Measurements from ENCODE around the gene CEND1.

CEND1 gene

DNA sequence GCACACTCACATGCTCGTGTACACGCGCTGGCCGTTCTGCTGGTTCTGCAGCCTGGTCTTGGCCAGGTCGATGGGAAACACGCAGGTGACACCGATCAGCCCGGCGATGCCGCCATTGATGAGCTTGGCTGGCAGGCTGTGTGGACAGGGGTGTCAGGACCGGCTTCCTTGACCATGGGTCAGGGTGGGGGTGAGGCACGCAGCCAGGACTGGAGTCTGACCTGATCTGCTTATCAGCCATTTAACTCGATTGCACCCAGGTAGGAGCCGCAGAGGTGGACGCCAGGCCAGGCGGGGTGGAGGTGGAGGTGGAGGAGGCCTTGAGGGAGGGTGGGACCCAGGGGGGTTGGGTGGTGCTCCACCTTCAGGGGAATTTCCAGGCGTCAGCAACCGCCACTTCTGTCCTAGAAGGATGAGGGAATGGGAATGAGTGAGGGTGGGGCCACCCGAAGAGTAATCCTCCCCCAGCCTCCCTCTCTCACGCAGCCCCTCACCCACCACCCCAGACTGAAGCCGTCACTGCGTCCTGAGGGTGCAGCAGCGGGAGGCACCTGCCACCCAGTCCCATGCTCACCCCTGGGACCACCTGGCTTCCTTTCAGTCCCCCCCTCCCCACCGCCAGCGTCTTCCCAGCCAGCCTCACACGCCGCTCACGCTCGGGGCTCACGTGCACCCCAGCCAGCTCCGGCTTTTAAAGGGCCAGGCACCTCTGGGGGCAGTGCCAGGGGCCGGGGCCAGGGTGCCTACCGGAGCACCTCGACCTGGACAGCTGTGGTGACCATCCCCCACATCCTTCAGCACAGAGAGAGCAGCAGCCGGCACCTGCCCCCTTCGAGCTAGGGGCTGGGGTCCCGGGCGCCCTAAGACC, 5.1 kb upstream of the CEND1 start:
- no peak for DNase-seq

DNA sequence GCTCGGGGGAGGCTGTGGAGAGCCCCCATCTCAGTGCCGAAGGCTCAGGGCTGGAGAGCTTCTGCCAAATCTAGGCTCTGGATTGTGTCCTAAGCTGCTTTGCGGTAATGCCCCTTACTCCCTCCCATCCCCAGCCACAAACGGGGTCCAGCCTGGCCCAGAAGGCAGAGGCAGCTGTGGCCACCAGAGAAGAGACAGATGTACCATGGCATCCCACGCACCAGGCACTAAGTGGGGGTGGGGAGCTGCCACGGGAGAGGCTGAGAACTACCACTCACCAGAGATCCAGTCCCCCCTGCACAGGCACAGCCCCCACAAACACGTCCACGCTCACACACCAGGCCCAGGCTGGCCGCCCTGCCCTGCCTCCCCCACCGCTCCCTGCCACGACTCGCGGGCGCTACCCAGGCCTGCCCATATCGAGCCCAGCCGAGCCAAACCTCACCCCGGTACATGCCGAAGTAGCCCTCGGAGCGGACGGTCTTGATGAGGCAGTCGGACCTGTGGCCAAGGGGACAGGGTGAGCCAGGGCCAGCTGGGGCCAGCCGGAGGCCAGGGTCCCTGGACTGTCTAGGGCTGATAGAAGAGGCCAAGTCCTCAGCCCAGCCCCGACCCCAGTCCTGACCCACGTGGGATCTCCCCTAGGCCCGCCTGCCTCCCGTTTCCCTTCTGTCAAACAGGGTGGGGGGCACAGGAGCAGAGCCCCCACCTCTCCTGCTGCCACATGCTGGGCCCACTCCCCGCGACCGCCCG, 4.3 kb upstream of the CEND1 start:
- no peak for DNase-seq

DNA sequence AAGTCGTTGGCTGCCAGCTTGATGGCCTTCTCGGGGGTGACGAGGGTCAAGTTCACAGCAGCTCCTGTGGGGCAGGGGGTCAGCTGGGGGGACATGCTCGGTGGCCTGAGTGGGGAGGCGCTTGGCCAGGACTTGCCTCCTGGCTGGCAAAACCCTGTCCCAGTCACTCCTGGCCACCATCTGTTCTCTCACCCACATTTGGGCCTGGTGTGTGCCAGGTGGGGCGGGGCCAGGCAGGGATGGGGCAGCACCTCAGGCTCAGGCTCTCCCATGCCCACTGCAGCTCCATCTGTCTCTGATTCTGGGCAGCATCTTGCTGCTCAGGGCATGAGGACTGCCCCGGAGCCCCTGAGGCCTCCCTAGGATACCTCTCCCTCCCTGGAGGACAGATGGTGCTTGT, 3.7 kb upstream of the CEND1 start:
- DNase-seq = no peak

DNA sequence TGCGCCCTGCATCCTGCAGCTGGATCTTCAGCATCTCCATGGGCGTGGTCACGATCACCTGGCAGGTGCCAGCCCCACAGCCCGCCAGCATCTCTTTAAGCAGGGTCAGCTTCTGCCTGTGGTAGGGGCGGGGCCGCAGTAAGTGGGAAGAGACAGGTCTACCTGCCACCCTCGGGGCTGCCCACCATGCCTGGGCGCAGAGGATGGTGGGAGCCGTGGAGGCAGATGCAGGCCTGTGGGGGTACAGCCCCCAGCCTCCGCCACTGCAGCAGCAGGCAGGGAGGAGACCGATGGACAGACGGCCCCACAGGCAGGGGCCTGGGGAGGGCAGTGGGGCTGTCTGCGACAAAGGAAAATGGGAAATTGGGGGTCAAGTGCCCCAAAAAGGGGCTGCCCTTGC, 3.0 kb upstream of the CEND1 start:
- no peak for DNase-seq

DNA sequence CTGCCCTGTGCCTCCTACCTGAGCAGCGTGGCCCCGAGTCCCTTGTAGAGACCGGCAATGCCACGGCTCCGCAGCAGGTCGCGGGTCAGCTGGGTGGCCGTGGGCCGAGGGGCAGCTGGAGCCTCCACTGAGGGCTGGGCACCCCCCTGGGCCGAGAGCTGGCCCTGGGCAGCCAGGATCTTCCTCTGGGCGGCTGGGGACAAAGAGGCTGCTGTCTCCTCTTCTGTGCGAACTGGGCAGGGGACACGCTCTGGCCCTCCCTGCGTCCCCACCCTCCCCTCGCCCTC, 2.6 kb upstream of the CEND1 start:
- DNase-seq = no peak

DNA sequence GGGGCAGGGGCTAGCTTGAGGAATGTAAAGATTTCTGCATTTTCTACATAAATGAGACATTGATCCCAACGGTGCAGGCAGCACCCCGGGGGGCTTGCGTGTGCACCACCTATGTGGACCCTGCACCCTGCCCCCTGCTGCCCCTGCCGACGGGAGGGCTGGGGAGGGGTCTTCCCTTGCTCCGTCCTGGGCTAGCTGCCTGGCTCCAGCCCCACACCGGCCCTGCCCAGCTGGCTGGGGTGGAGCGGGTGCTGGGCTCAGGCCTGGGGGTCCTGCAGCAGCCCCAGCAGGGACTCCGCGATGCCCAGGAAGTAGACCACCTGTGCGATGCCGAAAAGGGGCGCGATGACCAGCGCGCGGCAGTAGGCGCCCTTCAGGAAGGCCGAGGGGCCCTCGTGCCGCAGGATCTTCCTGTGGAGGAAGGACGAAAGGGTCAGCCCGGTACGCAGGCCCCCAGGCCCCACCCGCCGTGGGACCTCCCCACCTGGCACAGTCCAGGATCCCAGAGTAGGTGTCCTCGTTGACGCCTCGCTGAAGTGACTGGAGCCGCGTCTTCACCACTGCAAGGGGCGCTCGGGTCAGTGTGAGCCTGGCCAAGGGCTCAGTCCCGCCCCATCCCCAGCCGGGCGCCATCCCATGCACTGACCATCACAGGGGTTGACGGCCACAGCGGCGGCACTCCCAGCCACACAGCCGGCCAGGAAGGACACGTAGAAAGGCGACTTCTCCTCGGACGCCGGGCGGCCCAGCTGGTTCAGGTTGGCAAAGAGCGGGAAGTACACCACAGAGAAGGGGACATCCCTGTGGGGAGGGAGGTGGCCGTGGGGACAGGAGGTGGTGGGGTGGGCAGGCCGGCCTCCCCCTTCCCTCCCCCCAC, 2.0 kb upstream of the CEND1 start:
- DNase-seq = no peak

DNA sequence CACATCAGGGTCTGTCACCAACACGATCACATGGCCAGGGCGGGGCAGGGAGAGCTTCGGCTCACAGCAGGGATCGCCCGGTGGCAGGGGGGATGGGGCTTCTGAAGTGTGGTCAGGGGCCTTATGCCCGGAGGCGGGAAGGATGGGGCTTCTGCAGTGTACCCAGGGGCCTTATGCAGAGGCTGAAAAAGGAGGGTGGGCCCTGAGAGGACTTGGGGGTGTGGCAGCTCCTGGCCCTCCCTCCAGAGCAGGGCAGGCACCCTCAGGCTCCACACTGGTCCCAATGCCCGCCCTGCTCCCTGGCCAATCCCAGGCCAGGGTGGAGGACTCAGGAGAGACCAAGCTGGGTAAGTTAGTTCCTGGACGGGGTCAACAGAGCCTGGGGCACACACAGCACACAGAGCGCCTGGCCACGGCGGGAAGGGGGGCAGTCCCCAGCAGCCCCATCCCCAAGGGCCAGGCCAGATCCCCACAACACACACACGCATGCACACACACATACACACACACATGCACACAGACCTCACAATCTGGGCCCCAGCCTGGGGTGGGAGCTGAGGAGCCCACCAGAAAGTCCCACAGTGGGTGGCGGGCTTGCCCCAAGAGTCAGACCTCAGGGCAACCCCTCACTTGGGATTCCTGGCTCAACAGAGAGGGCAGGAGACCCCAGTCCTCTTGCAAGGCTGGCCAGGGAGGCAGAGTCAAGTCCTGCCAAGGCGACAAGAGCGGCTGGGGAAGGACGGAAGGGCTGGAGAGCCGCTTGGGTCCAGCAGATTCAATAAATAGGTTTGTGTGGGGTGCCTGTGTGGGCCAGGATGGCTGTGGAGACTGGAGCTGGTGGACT, 1.1 kb upstream of the CEND1 start:
- DNase-seq = no peak

DNA sequence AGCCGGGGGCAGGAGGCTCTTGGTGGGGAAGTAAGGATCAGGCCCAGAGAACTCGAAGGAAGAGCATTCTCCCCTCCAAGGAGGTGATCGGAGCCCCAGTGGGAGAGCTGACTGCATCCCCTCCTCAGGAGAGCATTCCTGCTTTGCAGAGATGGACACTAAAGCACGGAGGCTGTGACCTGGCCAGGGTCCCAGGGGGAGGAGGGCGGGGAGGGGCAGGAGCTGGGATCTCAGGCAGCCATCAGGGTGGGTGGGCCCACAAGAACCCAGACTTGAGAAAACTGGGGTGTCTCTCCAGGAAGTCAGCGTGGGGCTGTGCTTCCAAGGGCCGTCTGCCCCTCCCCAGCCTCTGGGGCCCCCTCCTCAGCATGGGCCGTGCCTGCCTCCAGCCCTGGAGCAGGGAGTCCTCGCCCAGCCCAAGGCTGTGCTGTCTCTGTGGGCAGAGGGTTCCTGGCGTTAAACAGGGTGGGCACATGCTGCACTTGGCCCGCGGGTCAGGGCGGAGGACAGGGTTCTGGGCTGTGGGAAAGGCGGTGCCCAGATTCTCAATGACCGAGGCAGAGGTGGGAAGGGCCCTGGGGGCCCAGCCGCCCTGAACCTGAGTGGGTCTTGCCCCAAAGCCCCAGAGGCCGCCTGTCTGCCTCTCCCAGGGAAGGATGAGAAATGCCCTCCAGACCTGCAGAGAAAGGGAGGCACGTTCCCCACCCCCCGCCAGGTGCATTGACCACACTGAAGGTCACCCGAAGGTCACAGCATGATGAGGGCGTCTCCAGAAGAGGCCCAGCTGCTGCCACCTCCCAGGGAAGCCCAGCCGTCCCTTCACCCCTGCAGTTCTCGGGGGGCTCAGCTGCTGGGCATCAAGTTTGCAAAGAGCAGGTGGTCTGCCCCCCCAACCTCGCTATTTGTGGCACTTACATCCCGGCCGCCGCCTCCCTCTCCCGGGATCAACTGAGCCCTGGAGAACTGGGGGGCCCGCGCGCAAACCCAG, 643 bp downstream of the CEND1 start:
- no peak for DNase-seq

DNA sequence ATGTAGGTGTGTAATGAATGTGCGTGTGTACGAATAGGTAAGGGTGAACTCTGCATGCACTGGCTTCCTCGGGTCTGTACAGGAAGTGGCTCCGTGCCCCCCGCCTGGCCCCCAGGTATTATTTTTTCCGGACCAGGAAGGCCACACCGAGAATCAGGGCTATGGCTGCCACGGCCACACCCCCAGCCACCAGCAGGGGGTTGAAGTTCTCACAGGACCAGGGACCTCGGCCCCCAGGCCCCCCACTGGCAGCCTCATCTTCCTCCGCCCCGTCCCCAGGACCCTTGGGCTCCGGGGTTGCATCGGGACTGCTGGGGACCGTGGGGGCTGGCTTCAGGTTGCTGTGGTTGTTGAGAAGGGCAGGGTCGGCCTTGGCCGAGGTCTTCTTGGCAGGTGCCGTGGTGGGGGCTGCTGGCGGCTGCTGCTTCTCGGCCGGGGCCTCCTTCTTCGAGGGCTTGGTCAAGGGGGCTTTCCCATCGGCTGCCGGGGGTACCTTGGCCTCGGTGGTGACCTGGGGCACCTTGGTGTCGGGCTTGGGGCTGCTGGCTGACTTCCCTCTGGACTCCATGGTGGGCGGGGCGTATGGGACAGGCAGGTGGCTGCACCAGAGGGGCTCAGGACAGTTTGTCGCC, 1.8 kb downstream of the CEND1 start:
- DNase-seq = no peak

DNA sequence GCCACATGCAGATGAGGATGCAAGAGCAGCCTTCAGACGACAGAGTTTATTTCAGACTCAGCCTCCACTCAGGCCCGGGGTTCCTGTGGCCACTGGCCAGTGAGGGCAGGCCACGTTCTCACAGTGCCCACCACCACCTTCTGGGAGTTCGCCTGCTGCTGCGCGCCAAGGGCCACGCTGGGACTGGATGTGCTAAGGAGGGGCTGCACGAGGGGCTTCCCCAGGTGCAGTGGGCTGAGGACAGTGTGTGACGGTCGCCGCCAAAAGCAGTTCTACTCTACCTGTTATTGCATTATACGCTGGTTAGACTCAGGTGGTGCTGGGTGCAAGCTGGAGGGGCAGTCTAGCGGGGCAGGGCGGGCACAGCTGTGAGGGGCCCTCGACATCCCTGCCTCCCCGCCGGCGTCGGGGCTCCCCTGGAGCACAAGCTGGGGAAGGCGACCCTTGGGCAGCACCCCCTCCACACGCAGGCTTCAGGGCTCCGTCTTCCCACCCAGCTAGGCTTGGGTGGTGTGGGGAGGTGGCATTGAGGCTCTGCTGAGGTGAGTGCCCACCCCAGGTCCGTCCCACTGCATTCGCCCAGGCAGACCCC, 2.7 kb downstream of the CEND1 start:
- DNase-seq = no peak

DNA sequence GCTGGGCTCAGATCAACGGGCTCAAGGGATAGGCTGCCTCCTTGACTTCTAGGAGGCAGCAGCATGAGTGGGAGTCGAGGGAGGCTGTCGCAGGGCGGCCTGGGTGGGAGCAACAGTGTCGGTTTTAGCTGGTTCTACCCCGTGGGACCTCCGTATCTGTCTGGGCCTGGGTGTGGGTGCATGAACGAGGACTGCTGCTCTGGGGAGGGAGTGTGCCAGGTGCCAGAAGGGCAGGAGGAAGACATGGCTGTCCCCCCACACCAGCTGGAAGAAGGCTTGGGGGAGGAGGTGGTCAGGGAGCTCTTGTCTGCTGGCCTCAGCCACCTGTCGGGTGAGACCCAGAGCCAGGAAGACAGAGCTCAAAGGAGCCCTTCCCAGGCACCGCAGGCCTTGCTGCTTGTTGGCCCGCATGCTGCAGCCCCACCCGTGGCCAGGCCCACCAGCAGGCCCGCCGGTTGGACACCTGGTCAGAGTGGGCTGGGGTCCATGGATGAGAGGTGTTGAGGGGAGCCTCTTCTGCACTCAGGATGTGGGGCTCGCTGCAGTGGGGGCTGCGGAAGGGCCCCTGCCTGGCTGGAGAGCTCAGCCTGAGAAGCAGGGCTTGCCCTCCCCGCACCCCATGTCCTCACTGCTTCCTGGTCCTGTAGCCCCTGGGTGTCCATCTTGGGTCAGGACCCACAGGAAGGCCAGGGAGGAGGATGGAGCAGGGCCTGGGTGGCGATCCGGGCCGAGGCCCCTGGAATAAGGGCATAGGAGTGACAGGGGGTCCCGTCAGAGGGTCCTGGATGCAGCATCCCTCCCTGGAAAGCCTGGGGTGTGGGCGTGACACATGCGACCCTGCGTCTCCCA, 3.4 kb downstream of the CEND1 start:
- no peak for DNase-seq

DNA sequence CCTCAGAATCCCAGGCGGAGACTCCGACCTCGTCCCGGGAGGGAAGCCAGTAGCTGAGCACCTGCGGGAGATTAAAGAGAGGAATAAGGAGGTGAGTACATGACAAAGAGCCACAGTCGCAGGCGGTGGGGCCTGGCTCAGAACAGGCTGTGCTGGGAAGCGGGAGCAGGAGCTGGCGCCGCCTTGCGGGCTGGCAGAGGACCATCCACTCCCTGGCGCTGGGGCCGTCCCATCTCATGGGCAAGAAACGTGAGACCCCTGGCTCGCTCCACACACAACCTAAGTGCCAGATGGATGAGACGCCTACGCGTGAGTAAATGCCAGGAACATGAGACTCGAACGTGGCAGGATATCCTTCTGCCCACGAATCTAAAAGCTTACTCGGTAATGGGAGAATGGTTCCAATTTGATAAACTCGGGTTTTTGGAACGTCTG, 6.3 kb downstream of the CEND1 start:
- no peak for DNase-seq

DNA sequence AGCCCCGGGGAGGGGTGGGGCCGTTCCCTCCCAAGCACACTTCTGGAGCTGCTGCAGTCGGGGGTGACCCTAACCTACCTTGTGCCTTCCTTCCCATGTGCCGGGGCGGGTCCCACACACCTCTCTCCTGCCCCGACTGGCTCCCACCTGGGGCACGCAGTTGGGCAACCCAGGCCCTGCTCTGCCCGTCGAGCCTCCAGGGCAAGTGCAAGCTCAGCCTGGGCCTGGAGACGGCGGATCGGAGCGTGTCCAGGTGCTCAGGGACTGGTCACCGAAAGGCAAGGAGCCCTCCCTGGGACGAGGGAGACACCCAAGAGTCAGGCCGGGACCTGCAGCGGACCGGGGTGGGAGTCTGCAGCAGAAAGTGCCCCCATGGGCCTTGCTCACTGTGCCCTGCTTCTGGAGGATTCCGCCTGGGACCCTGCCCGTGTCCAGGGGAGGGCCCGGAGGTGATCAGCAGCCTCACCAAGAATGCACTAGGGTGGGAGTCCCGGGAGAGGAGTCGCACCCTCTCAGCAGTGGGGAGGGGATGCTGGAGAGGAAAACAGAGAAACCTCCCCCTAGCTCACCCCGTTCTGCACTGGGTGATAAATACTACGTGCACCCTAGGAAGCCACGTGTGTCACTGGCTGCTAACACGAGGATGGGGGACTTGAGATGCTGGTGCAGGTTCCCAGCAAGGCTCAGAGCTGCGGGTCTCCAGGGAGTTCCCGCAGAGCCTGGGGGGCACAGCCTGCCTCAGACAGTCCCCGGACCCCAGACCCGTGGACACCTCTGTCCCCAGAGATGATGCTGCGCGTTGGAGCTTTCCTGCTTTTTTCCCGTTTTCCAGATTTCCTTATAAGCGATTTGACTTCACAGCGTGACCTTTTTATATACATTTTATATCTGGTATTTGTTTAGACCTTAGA, 7.4 kb downstream of the CEND1 start:
- no peak for DNase-seq

DNA sequence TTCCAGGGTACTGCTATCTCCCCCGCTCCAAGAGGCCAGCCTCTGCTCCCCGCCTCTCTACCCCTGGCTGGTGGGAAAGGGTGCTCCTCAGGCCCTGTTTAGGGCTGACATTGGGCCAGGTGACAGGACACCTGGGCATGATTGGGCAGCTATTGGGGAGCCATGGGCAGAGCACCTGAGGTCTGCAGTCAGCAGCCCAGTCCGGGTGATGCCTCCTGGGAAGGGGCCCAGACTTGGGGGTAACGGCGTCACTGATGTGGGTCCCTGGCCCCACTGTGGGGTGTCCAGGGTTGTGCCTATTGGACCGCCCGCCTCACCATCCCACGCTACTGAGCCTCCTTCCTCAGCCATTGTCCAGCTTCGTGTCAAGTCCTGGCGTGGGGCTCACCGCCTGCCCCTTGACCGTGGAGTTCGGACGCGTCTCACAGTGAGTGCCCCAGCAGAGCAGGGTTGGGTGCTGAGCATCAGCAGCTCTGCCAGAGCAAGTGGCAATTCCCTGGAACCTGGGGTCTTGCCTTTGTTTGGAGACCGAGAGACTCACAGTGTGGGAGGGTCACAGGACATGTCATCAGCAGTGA, 9.8 kb downstream of the CEND1 start:
- DNase-seq = no peak

DNA sequence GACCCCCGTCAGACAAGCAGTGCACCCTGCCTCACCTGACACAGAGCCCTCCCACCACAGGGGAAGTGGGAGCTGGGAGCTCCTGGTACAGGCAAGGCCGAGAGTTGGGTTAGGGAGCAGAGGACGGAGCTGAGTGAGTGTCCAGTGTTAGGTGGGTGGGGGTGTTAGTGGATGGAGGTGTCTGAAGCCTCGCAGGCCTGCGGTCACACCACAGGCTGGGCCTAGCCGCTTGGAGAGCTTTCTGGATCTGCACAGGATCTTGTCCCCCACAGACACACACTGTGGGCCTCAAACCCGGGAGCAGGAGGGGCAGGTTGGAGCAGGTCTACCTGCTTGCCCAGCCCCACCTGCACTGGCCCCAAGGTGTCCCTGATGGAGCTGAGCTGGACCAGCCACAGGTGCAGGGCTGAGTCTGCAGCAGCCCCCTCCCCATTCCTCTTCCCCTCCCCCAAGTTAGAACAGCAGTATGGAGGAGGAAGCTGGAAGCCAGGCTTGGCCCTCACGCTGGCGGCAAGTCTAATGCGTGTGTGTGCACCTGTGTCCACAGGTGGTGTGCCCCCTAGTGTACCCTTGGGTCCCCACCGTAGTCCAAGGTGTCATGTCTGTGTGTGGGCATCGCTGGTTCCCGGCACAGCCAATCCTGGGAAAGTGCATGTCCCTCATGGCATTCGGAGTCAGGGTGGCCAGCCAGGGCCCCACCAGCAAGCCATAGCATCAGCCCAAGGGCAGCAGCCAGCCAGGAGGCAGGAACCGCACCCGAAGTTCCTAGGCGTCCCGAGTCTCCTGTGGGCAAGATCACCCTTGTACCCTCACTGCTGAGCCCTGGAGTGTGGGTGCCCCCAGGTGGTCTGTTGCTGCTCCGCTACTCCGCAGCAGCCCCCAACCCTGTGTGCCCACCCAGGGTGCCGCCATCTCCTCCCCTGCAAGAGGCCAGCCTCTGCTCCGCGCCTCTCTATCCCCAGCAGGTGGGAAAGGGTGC, 10.6 kb downstream of the CEND1 start:
- DNase-seq = no peak
